CD14-positive monocyte (primary cell): ENCODE measurements around the gene SCN1B. TPM values are rescaled to one million over a fixed set of nuclear protein-coding genes. Genes with fewer than 3 reads are reported as not detected.

Source experiments
- DNase-seq, 3 donors: peaks; one replicate each; pipeline ENCODE4 v3.0.0-alpha.2; 2011 to 2022
- H2AFZ ChIP-seq: 2 replicates; pipeline ENCODE4 v1.6.0; 2012; ENCODE audit warnings: mild to moderate bottlenecking, low read depth, low read length, inconsistent platforms; ENCODE audit not compliant: insufficient read depth, poor library complexity, severe bottlenecking
- H3K27ac ChIP-seq, 2 donors: 1 replicate in 1 of 2; 2 replicates in 1 of 2; pipeline ENCODE4 v1.5.1; 2012 to 2013; ENCODE audit warnings: low read length in 2 of 2, control low read depth in 1 of 2, inconsistent platforms in 1 of 2, low read depth in 1 of 2, mild to moderate bottlenecking in 1 of 2
- H3K27me3 ChIP-seq, 2 donors: one replicate each; pipeline versions ENCODE4 v1.6.0 to v1.6.1; 2011 to 2013; ENCODE audit warnings: low read length in 2 of 2; ENCODE audit not compliant: control insufficient read depth in 2 of 2, insufficient read depth in 2 of 2
- H3K36me3 ChIP-seq, 2 donors: replicated peaks in 1 of 2; 1 replicate in 1 of 2; 2 replicates in 1 of 2; pipeline versions ENCODE4 v1.5.1 to v1.6.1; 2012 to 2013; ENCODE audit warnings: low read length in 2 of 2, control low read depth in 1 of 2, inconsistent platforms in 1 of 2, mild to moderate bottlenecking in 1 of 2; ENCODE audit not compliant: insufficient read depth in 2 of 2, control insufficient read depth in 1 of 2
- H3K4me1 ChIP-seq, 2 donors: 1 replicate in 1 of 2; 2 replicates in 1 of 2; pipeline versions ENCODE4 v1.5.1 to v1.6.1; 2012 to 2013; ENCODE audit warnings: low read length in 2 of 2, control low read depth in 1 of 2, inconsistent platforms in 1 of 2, mild to moderate bottlenecking in 1 of 2, moderate library complexity in 1 of 2; ENCODE audit not compliant: insufficient read depth in 2 of 2, control insufficient read depth in 1 of 2
- H3K4me2 ChIP-seq: replicated peaks from 2 replicates; pipeline ENCODE3; 2012; ENCODE audit warnings: low read length, moderate library complexity, mild to moderate bottlenecking; ENCODE audit not compliant: poor library complexity, severe bottlenecking; ENCODE audit errors: extremely low read depth
- H3K4me3 ChIP-seq, 3 experiments: fragments of 200-600 bp in 1 of 3; sonication (generic) in 1 of 3; replicated peaks in 1 of 3; 1 replicate in 2 of 3; 2 replicates in 1 of 3; pipeline ENCODE4 v1.5.1; 2011 to 2013; ENCODE audit warnings: low read length in 3 of 3, mild to moderate bottlenecking in 3 of 3, control low read depth in 2 of 3, low read depth in 2 of 3, inconsistent platforms in 1 of 3, moderate library complexity in 1 of 3
- H3K79me2 ChIP-seq: 2 replicates; pipeline ENCODE4 v1.6.0; 2012; ENCODE audit warnings: mild to moderate bottlenecking, control low read depth, inconsistent platforms, low read length, moderate library complexity; ENCODE audit not compliant: insufficient read depth
- H3K9ac ChIP-seq: 2 replicates; pipeline ENCODE4 v1.6.0; 2017; ENCODE audit warnings: low read length, mild to moderate bottlenecking; ENCODE audit not compliant: insufficient read depth, poor library complexity, severe bottlenecking
- H3K9me3 ChIP-seq, 2 donors: replicated peaks in 1 of 2; 1 replicate in 1 of 2; 2 replicates in 1 of 2; pipeline versions ENCODE4 v1.5.1 to v1.6.1; 2012 to 2013; ENCODE audit warnings: low read length in 2 of 2, control low read depth in 1 of 2; ENCODE audit not compliant: control insufficient read depth in 1 of 2, insufficient read depth in 1 of 2
- H4K20me1 ChIP-seq: 2 replicates; pipeline ENCODE4 v1.6.0; 2012; ENCODE audit warnings: mild to moderate bottlenecking, low read length, control low read depth, moderate library complexity; ENCODE audit not compliant: insufficient read depth
- H3K27ac Mint-ChIP-seq, 7 donors: one replicate each; pipeline ENCODE4 v1.8.0; 2020; ENCODE audit warnings: mild to moderate bottlenecking in 7 of 7, mixed read lengths in 7 of 7, moderate library complexity in 6 of 7, inconsistent platforms in 2 of 7
- H3K27me3 Mint-ChIP-seq, 3 donors: one replicate each; pipeline ENCODE4 v1.8.0; 2021 to 2022; ENCODE audit warnings: low read depth in 3 of 3, mild to moderate bottlenecking in 3 of 3, mixed read lengths in 3 of 3, moderate library complexity in 3 of 3, inconsistent platforms in 1 of 3
- H3K36me3 Mint-ChIP-seq, 2 donors: one replicate each; pipeline ENCODE4 v1.8.0; 2020; ENCODE audit warnings: mixed read lengths in 2 of 2, inconsistent platforms in 1 of 2, mild to moderate bottlenecking in 1 of 2
- H3K4me1 Mint-ChIP-seq: one replicate; pipeline ENCODE4 v1.8.0; 2020; ENCODE audit warnings: mild to moderate bottlenecking, mixed read lengths
- H3K4me3 Mint-ChIP-seq, 2 donors: one replicate each; pipeline ENCODE4 v1.8.0; 2020; ENCODE audit warnings: mild to moderate bottlenecking in 2 of 2, mixed read lengths in 2 of 2, moderate library complexity in 1 of 2
- H3K9me3 Mint-ChIP-seq, 7 donors: one replicate each; pipeline ENCODE4 v1.8.0; 2020 to 2022; ENCODE audit warnings: mixed read lengths in 7 of 7, mild to moderate bottlenecking in 6 of 7, moderate library complexity in 6 of 7, inconsistent platforms in 2 of 7
- CTCF ChIP-seq: fragments of 200-600 bp; IDR thresholded peaks from one replicate; pipeline ENCODE4 v1.8.0; 2022; ENCODE audit warnings: antibody characterized with exemption, mild to moderate bottlenecking
- WGBS: methylation state at CpG from one replicate; pipeline ENCODE4 v1.1.5; 2013; ENCODE audit warnings: missing lambda C conversion rate; ENCODE audit not compliant: insufficient coverage; 5-methylcytosine and 5-hydroxymethylcytosine counted together
- intact Hi-C, 2 donors: fragments of 100-400 bp; cut with micrococcal nuclease; formaldehyde crosslinking; loops; one replicate each; pipeline versions ENCODE4 v1.15.0 to v1.15.1; 2023
- polyA plus RNA-seq, 3 donors: library from polyadenylated mRNA; depleted of rRNA in 1 of 3; unstranded in 2 of 3; stranded (reverse) in 1 of 3; fragments of 300-500 nt in 2 of 3; fragments of >200 nt in 1 of 3; fragmentation: Illumina TruSeq in 2 of 3; gene quantifications; 1 replicate in 2 of 3; 2 replicates in 1 of 3; pipeline ENCODE4 v1.2.3, GENCODE V29; 2012 to 2021

The SCN1B gene
- polyA plus RNA-seq, 3 donors: 0.08 to 0.68 TPM; not detected in 1

- Histone ChIP-seq H2AFZ (no peak overlapping the region), H3K4me1 (no peaks in the 10 kb centered on the region), H3K4me3 (no peak overlapping the region), H3K27ac (no peak overlapping the region), H3K9ac (no peak overlapping the region), H3K27me3 (no peaks in the 10 kb centered on the region), H4K20me1 (no peaks in the 10 kb centered on the region), H3K9me3 (no peaks in the 10 kb centered on the region), H3K36me3 (no peaks in the 10 kb centered on the region), H3K4me2 (no peak overlapping the region), H3K79me2 (no peaks in the 10 kb centered on the region)
- no peak for DNase-seq
- 92% methylated on average over 13 of the region's 15 CpGs for WGBS
- H3K27ac Mint-ChIP-seq: peak overlapping the region in 2 of 7 donors; percentile 9 to 26
- no peak overlapping the region for H3K4me3 Mint-ChIP-seq
- no peaks in the 10 kb centered on the region for H3K9me3 Mint-ChIP-seq
- H3K4me1 Mint-ChIP-seq: no peaks in the 10 kb centered on the region
- peaks cover 3 to 8% (median 7%) of the 10 kb centered on the region in 3 donors for H3K27me3 Mint-ChIP-seq
- intact Hi-C loops: no loop called here
- no peak for TF ChIP-seq CTCF
- H3K36me3 Mint-ChIP-seq: no peaks in the 10 kb centered on the region
Measured at GRCh38 chr19:35083691-35084508, 53.6 kb downstream of the SCN1B start.

GRCh38 chr19:35084509-35084762 lies 54.2 kb downstream of the SCN1B start:
- Histone ChIP-seq H3K9ac (no peak overlapping the region), H2AFZ (no peak overlapping the region), H3K27me3 (no peaks in the 10 kb centered on the region), H3K36me3 (no peaks in the 10 kb centered on the region), H3K4me2 (no peak overlapping the region), H3K4me1 (no peaks in the 10 kb centered on the region), H3K79me2 (no peaks in the 10 kb centered on the region), H3K27ac (no peak overlapping the region), H4K20me1 (no peaks in the 10 kb centered on the region), H3K4me3 (no peak overlapping the region), H3K9me3 (no peaks in the 10 kb centered on the region)
- Mint-ChIP-seq H3K4me1 (no peaks in the 10 kb centered on the region), H3K27ac (peak overlapping the region in 1 of 7 donors; percentile 9), H3K27me3 (peaks cover 3 to 7% (median 6%) of the 10 kb centered on the region in 3 donors), H3K36me3 (no peaks in the 10 kb centered on the region), H3K4me3 (no peak overlapping the region), H3K9me3 (no peaks in the 10 kb centered on the region)
- intact Hi-C loops: no loop called here
- no peak for TF ChIP-seq CTCF
- no peak for DNase-seq
- WGBS: 96% methylated on average over 2 of the region's 3 CpGs
